Smooth muscle cell (in vitro differentiated cells): Measurements from ENCODE around the gene SAA1. TPM values are rescaled to one million over a fixed set of nuclear protein-coding genes. Genes with fewer than 3 reads are reported as not detected.

Experiments used
- DNase-seq: peaks from one replicate; lab custom pipeline; 2025; ENCODE audit not compliant: unreplicated experiment; lab: John Stamatoyannopoulos, UW
- H2AFZ ChIP-seq: fragments of 200-600 bp; sonication (generic); 2 replicates; pipeline ENCODE4 v1.6.0; 2016; ENCODE audit warnings: antibody characterized with exemption, low read depth, mild to moderate bottlenecking
- H3F3A ChIP-seq: fragments of 200-600 bp; sonication (generic); 2 replicates; pipeline ENCODE4 v1.6.0; 2017; ENCODE audit warnings: antibody characterized with exemption, low read depth
- H3K27ac ChIP-seq: fragments of 200-600 bp; sonication (generic); 2 replicates; pipeline ENCODE4 v1.5.1; 2016; ENCODE audit warnings: low read depth, mild to moderate bottlenecking
- H3K27me3 ChIP-seq: fragments of 200-600 bp; sonication (generic); 2 replicates; pipeline ENCODE4 v1.6.1; 2016; ENCODE audit warnings: low read depth, mild to moderate bottlenecking
- H3K36me3 ChIP-seq: fragments of 200-600 bp; sonication (generic); 2 replicates; pipeline ENCODE4 v1.5.1; 2016; ENCODE audit warnings: low read depth
- H3K4me1 ChIP-seq: fragments of 200-600 bp; sonication (generic); 2 replicates; pipeline ENCODE4 v1.5.1; 2016; ENCODE audit warnings: low read depth
- H3K4me2 ChIP-seq: fragments of 200-600 bp; sonication (generic); 2 replicates; pipeline ENCODE4 v1.6.0; 2016; ENCODE audit warnings: mild to moderate bottlenecking
- H3K4me3 ChIP-seq: fragments of 200-600 bp; sonication (generic); 2 replicates; pipeline ENCODE4 v1.5.1; 2016; ENCODE audit warnings: mild to moderate bottlenecking
- H3K79me2 ChIP-seq: fragments of 200-600 bp; sonication (generic); 2 replicates; pipeline ENCODE4 v1.6.0; 2016; ENCODE audit warnings: low read depth, mild to moderate bottlenecking
- H3K9ac ChIP-seq: fragments of 200-600 bp; sonication (generic); 2 replicates; pipeline ENCODE4 v1.6.0; 2016; ENCODE audit warnings: low read depth
- H3K9me3 ChIP-seq: fragments of 200-600 bp; sonication (generic); replicated peaks from 2 replicates; pipeline ENCODE4 v1.5.1; 2016; ENCODE audit warnings: low read depth
- H4K20me1 ChIP-seq: fragments of 200-600 bp; sonication (generic); 2 replicates; pipeline ENCODE4 v1.6.0; 2016; ENCODE audit warnings: low read depth
- WGBS: methylation state at CpG from one replicate; pipeline ENCODE4 v1.1.7; 2016; ENCODE audit warnings: low lambda C conversion rate; 5-methylcytosine and 5-hydroxymethylcytosine counted together
- polyA plus RNA-seq: library from polyadenylated mRNA; unstranded; fragments of >200 nt; fragmentation: Nextera tagmentation; extraction: Ambion mirVana; gene quantifications from 2 replicates; pipeline ENCODE4 v1.2.1, GENCODE V29; 2016
- total RNA-seq: library from RNA; depleted of rRNA; stranded (reverse); fragments of >200 nt; gene quantifications from 2 replicates; pipeline ENCODE4 v1.2.3, GENCODE V29; 2014
- TF ChIP-seq, protein P1 (sequence below): fragments of 200-600 bp; sonication (generic); IDR thresholded peaks from 2 replicates; pipeline ENCODE4 v1.5.1; 2017; ENCODE audit warnings: borderline replicate concordance, mild to moderate bottlenecking, antibody characterized with exemption; ENCODE audit not compliant: insufficient read depth, poor library complexity, severe bottlenecking

SAA1 gene
- total and polyA plus RNA-seq, 2 experiments from 2014 or later = 1.2 TPM; not detected in 1

DNA sequence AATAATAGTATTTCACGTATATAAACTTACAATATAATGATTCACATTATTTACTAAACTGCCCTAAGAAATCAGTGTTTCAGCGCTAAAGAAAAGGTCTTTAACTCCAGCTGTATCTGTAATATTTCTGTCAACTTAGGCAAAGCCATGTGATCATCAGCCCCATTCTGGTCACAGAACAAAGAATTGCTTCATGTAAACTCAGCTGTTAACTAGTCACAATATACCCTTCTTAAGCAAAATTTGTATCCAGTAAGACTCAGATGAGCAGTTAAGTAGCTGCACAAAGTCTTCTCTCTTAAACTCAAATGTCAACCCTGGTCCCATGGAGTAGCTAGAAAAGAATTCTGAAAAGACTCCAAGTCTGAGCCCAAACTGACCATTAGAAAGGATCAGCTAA is 29.3 kb downstream of the SAA1 start:
- no peak overlapping the region for H2AFZ ChIP-seq
- no peaks in the 10 kb centered on the region for H3K4me1 ChIP-seq
- no peak overlapping the region for H3K9ac ChIP-seq
- no peaks in the 10 kb centered on the region for H3F3A ChIP-seq
- H3K4me3 ChIP-seq = no peak overlapping the region
- H3K4me2 ChIP-seq = no peak overlapping the region
- H3K27ac ChIP-seq = no peak overlapping the region
- no peaks in the 10 kb centered on the region for H3K9me3 ChIP-seq
- no peaks in the 10 kb centered on the region for H3K27me3 ChIP-seq
- H4K20me1 ChIP-seq = no peaks in the 10 kb centered on the region
- no peak for DNase-seq
- TF ChIP-seq, protein P1, sequence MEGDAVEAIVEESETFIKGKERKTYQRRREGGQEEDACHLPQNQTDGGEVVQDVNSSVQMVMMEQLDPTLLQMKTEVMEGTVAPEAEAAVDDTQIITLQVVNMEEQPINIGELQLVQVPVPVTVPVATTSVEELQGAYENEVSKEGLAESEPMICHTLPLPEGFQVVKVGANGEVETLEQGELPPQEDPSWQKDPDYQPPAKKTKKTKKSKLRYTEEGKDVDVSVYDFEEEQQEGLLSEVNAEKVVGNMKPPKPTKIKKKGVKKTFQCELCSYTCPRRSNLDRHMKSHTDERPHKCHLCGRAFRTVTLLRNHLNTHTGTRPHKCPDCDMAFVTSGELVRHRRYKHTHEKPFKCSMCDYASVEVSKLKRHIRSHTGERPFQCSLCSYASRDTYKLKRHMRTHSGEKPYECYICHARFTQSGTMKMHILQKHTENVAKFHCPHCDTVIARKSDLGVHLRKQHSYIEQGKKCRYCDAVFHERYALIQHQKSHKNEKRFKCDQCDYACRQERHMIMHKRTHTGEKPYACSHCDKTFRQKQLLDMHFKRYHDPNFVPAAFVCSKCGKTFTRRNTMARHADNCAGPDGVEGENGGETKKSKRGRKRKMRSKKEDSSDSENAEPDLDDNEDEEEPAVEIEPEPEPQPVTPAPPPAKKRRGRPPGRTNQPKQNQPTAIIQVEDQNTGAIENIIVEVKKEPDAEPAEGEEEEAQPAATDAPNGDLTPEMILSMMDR = no peak
- no peaks in the 10 kb centered on the region for H3K79me2 ChIP-seq
- WGBS = 93% methylated on average over 2 of the region's 2 CpGs
- H3K36me3 ChIP-seq = peaks cover 33% of the 10 kb centered on the region

DNA sequence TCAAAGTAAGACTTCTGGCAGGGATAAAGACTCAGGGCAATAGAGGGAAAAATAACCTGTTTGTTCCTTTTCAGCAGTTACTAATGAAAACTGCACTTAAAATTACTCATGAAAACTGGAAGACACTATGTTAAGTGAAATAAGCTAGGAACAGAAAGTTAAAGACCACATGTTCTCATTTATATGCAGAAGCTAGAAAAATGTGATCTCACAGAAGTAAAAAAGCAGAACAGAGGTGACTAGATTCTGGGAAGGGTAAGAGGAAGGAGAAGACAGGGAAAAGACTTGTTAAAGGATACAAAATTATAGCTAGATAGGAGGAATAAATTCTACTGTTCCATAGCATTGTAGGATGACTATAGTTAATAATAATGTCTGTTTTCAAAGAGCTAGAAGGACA is 33.7 kb downstream of the SAA1 start:
- H3K4me3 ChIP-seq = no peak overlapping the region
- H4K20me1 ChIP-seq = no peaks in the 10 kb centered on the region
- DNase-seq = no peak
- no peaks in the 10 kb centered on the region for H3F3A ChIP-seq
- TF ChIP-seq, protein P1 = no peak
- H3K4me2 ChIP-seq = no peak overlapping the region
- no peaks in the 10 kb centered on the region for H3K9me3 ChIP-seq
- H3K4me1 ChIP-seq = no peaks in the 10 kb centered on the region
- H3K36me3 ChIP-seq = peaks cover 33% of the 10 kb centered on the region
- H3K9ac ChIP-seq = no peak overlapping the region
- no peaks in the 10 kb centered on the region for H3K27me3 ChIP-seq
- no peak overlapping the region for H2AFZ ChIP-seq
- H3K79me2 ChIP-seq = no peaks in the 10 kb centered on the region
- no peak overlapping the region for H3K27ac ChIP-seq

DNA sequence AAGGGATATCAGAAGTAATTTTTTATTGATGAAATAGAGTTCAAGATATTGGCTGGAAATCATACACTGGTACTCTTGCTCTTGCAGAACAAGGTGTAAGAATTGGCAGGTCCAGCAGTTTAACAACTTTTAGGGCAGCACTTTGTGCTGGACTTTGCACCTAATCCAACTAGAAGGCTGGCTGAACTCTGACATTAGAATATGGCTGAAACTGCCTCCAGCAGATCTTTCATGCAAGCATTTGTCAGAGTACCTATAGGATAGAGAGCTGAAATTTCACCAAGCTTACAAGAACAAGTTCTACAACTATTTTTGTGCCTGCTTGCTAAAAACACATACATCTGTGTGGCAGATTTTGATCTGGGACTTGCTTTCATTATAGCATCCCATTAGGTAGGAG is 38.7 kb downstream of the SAA1 start:
- Histone ChIP-seq H3K9me3 (no peaks in the 10 kb centered on the region), H3K4me3 (no peak overlapping the region), H3K4me1 (no peaks in the 10 kb centered on the region), H3K9ac (no peak overlapping the region), H4K20me1 (no peaks in the 10 kb centered on the region), H3K79me2 (no peaks in the 10 kb centered on the region), H2AFZ (no peak overlapping the region), H3K27ac (no peak overlapping the region), H3K36me3 (peaks cover 5% of the 10 kb centered on the region), H3F3A (no peaks in the 10 kb centered on the region), H3K27me3 (no peaks in the 10 kb centered on the region), H3K4me2 (no peak overlapping the region)
- TF ChIP-seq, protein P1 = no peak
- DNase-seq = no peak

DNA sequence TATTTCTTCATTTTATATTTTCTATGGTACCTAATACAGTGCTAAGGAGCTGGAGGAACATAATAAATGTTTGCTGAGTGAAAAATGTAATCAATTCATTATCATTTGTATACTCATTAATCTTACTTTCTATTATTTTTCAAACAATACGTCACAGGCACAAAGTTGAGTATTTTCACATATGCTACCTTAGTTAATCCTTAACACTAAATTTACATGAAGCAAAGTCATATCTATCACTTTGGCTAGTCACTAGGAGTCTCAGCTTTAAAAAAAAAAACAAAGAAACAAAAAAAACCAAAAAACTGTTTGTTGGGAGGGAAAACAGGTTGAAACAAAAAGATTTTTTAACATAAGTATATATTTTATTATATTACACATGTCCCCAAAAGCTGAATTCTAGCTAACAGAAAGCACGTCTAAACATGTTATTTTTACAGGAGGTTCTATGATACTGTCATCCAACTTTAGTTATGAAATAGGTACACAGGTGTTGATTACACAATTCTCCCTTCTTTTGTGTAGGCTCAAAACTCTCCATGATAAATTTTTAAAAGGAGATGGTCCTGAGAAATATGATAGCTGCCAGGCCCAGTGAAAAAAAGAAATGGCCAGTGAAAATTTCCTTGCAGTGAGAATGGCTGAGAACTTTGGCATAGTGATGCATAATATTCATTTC is 41.5 kb downstream of the SAA1 start:
- Histone ChIP-seq H2AFZ (no peak overlapping the region), H3K27me3 (no peaks in the 10 kb centered on the region), H3K36me3 (no peaks in the 10 kb centered on the region), H3K4me3 (no peak overlapping the region), H3F3A (no peaks in the 10 kb centered on the region), H3K79me2 (no peaks in the 10 kb centered on the region), H3K9ac (no peak overlapping the region), H3K4me1 (no peaks in the 10 kb centered on the region), H3K4me2 (no peak overlapping the region), H4K20me1 (no peaks in the 10 kb centered on the region), H3K27ac (no peak overlapping the region), H3K9me3 (no peaks in the 10 kb centered on the region)
- DNase-seq = no peak
- WGBS = 98% methylated on average over 2 of the region's 2 CpGs
- TF ChIP-seq, protein P1 = no peak
